PC-3 (cell line): ENCODE measurements around the gene CARD11. TPM values are rescaled to one million over a fixed set of nuclear protein-coding genes. Genes with fewer than 3 reads are reported as not detected.

Source experiments
- ATAC-seq: fragments of 200-7000 bp; cut with Tn5 transposase; 2 replicates; pipeline ENCODE4 v1.9.1; 2020; ENCODE audit warnings: mild to moderate bottlenecking, moderate library complexity
- BruUV-seq: library from RNA; stranded (reverse); fragments of 400-500 nt; replicated peaks from 2 replicates; lab custom pipeline; 2021; lab: Mats Ljungman, UMichigan
- CTCF ChIA-PET: fragments of 300-600 bp; sonication (Branson Sonifier 250); formaldehyde crosslinking; loops from one replicate; lab custom pipeline; 2022; ENCODE audit warnings: antibody characterized with exemption; lab: Charles Lee
- POLR2A ChIA-PET: fragments of 300-600 bp; sonication (Branson Sonifier 250); formaldehyde crosslinking; loops from one replicate; lab custom pipeline; 2022; ENCODE audit warnings: antibody characterized with exemption; ENCODE audit not compliant: unreplicated experiment; lab: Charles Lee
- DNase-seq: peaks from one replicate; pipeline ENCODE4 v3.0.0-alpha.2; 2015
- H2AFZ ChIP-seq: fragments of 300-600 bp; sonication (generic); 2 replicates; pipeline ENCODE4 v1.6.0; 2016; ENCODE audit warnings: antibody characterized with exemption, low read length
- H3F3A ChIP-seq: fragments of 300-600 bp; sonication (generic); one replicate; pipeline ENCODE4 v1.6.0; 2017; ENCODE audit warnings: antibody characterized with exemption, low read length, control low read depth, mild to moderate bottlenecking; ENCODE audit not compliant: unreplicated experiment
- H3K27ac ChIP-seq: fragments of 300-600 bp; sonication (generic); 2 replicates; pipeline ENCODE4 v1.5.1; 2016; ENCODE audit warnings: mild to moderate bottlenecking, low read length
- H3K27me3 ChIP-seq: fragments of 300-600 bp; sonication (generic); 2 replicates; pipeline ENCODE4 v1.6.1; 2016; ENCODE audit warnings: low read length, mixed read lengths
- H3K36me3 ChIP-seq: fragments of 300-600 bp; sonication (generic); 2 replicates; pipeline ENCODE4 v1.6.1; 2016; ENCODE audit warnings: low read depth, mixed run types, low read length, mixed read lengths
- H3K4me1 ChIP-seq: fragments of 300-600 bp; sonication (generic); 2 replicates; pipeline ENCODE4 v1.5.1; 2016; ENCODE audit warnings: low read length; ENCODE audit not compliant: insufficient read depth
- H3K4me2 ChIP-seq: fragments of 300-600 bp; sonication (generic); 2 replicates; pipeline ENCODE4 v1.6.0; 2016; ENCODE audit warnings: low read length
- H3K4me3 ChIP-seq: fragments of 300-600 bp; sonication (generic); 2 replicates; pipeline ENCODE4 v1.5.1; 2016; ENCODE audit warnings: mild to moderate bottlenecking, low read length, mixed read lengths
- H3K79me2 ChIP-seq: fragments of 300-600 bp; sonication (generic); 2 replicates; pipeline ENCODE4 v1.6.1; 2017; ENCODE audit warnings: low read length, mixed read lengths
- H3K9ac ChIP-seq: fragments of 300-600 bp; sonication (generic); 2 replicates; pipeline ENCODE4 v1.6.0; 2016; ENCODE audit warnings: mild to moderate bottlenecking, low read length
- H3K9me2 ChIP-seq: fragments of 300-600 bp; sonication (generic); replicated peaks from 2 replicates; pipeline ENCODE4 v1.6.1; 2016; ENCODE audit warnings: mixed run types, low read length, mixed read lengths
- H3K9me3 ChIP-seq: fragments of 300-600 bp; sonication (generic); 2 replicates; pipeline ENCODE4 v1.6.1; 2016; ENCODE audit warnings: low read length, mixed read lengths
- H4K20me1 ChIP-seq: fragments of 300-600 bp; sonication (generic); 2 replicates; pipeline ENCODE4 v1.6.1; 2016; ENCODE audit warnings: low read length, mixed read lengths
- CTCF ChIP-seq: fragments of 300-600 bp; sonication (generic); conservative IDR thresholded peaks from 2 replicates; pipeline ENCODE4 v1.5.1; 2017; ENCODE audit warnings: antibody characterized with exemption, low read depth, mild to moderate bottlenecking, low read length
- EZH2 ChIP-seq: fragments of 300-600 bp; sonication (generic); IDR thresholded peaks from one replicate; pipeline ENCODE4 v1.6.1; 2017; ENCODE audit warnings: antibody characterized with exemption, mild to moderate bottlenecking, low read length; ENCODE audit not compliant: unreplicated experiment
- EZH2phosphoT487 ChIP-seq: fragments of 300-600 bp; sonication (generic); IDR thresholded peaks from 2 replicates; pipeline ENCODE4 v1.6.1; 2018; ENCODE audit warnings: mild to moderate bottlenecking, antibody characterized with exemption, low read length, borderline replicate concordance
- intact Hi-C: fragments of 100-400 bp; cut with micrococcal nuclease; formaldehyde crosslinking; loops from 2 replicates; pipeline ENCODE4 v1.9.0; 2023
- total RNA-seq: library from RNA; depleted of rRNA; stranded (reverse); fragments of >200 nt; gene quantifications from 2 replicates; pipeline ENCODE4 v1.2.3, GENCODE V29; 2014

The CARD11 gene
- total RNA-seq, 1 experiment from 2014 or later: not detected

GRCh38 chr7:2950578-2950977 lies 93.1 kb downstream of the CARD11 start:
- H2AFZ ChIP-seq: no peak overlapping the region
- H3K4me2 ChIP-seq: no peak overlapping the region
- no peaks in the 10 kb centered on the region for H3K4me1 ChIP-seq
- intact Hi-C loops: no loop called here
- CTCF ChIA-PET: no interaction called here
- BruUV-seq: no TSS peak
- H3K9me2 ChIP-seq: no peaks in the 10 kb centered on the region
- no peaks in the 10 kb centered on the region for H3K9me3 ChIP-seq
- no peaks in the 10 kb centered on the region for H4K20me1 ChIP-seq
- H3K27ac ChIP-seq: no peak overlapping the region
- TF ChIP-seq EZH2phosphoT487 (no peak), CTCF (no peak)
- DNase-seq: no peak
- POLR2A ChIA-PET: no interaction called here
- H3F3A ChIP-seq: no peaks in the 10 kb centered on the region
- no peak overlapping the region for H3K9ac ChIP-seq
- no peaks in the 10 kb centered on the region for H3K36me3 ChIP-seq
- peaks cover 31% of the 10 kb centered on the region for H3K27me3 ChIP-seq
- no peak for ATAC-seq
- H3K4me3 ChIP-seq: no peak overlapping the region
- no peaks in the 10 kb centered on the region for H3K79me2 ChIP-seq

- ChIA-PET POLR2A (no interaction called here), CTCF (no interaction called here)
- H2AFZ ChIP-seq: no peak overlapping the region
- peaks cover 48% of the 10 kb centered on the region for H3K27me3 ChIP-seq
- no peak overlapping the region for H3K27ac ChIP-seq
- no peak overlapping the region for H3K4me3 ChIP-seq
- intact Hi-C loops: no loop called here
- H3K4me1 ChIP-seq: no peaks in the 10 kb centered on the region
- no peaks in the 10 kb centered on the region for H3K9me2 ChIP-seq
- no TSS peak for BruUV-seq
- no peaks in the 10 kb centered on the region for H4K20me1 ChIP-seq
- H3K9ac ChIP-seq: no peak overlapping the region
- no peaks in the 10 kb centered on the region for H3K9me3 ChIP-seq
- ATAC-seq: no peak
- H3K79me2 ChIP-seq: no peaks in the 10 kb centered on the region
- H3K4me2 ChIP-seq: no peak overlapping the region
- H3F3A ChIP-seq: no peaks in the 10 kb centered on the region
- TF ChIP-seq EZH2phosphoT487 (no peak), EZH2 (no peak), CTCF (no peak)
- no peaks in the 10 kb centered on the region for H3K36me3 ChIP-seq
- DNase-seq: no peak
These were observed 94.9 kb downstream of the CARD11 start for GRCh38 chr7:2948749-2949148.

GRCh38 chr7:2947058-2947780 lies 96.4 kb downstream of the CARD11 start:
- BruUV-seq: no TSS peak
- Histone ChIP-seq H3K79me2 (no peaks in the 10 kb centered on the region), H2AFZ (no peak overlapping the region), H3K9me3 (no peaks in the 10 kb centered on the region), H3K36me3 (no peaks in the 10 kb centered on the region), H3K4me1 (no peaks in the 10 kb centered on the region), H3K4me2 (no peak overlapping the region), H3K27me3 (peaks cover 48% of the 10 kb centered on the region), H4K20me1 (no peaks in the 10 kb centered on the region), H3F3A (no peaks in the 10 kb centered on the region), H3K27ac (no peak overlapping the region), H3K9me2 (no peaks in the 10 kb centered on the region), H3K9ac (no peak overlapping the region), H3K4me3 (no peak overlapping the region)
- no peak for ATAC-seq
- intact Hi-C loops: no loop called here
- ChIA-PET CTCF (no interaction called here), POLR2A (no interaction called here)
- TF ChIP-seq CTCF (no peak), EZH2 (no peak), EZH2phosphoT487 (no peak)
- DNase-seq: no peak
